Thyroid gland (tissue), 4 donors: ENCODE measurements around the gene POU2F3.

Experiments
- POLR2A ChIP-seq, 2 donors: fragments of 450-650 bp; IDR thresholded peaks; one replicate each; pipeline ENCODE4 v1.6.1; 2017; ENCODE audit warnings: antibody characterized with exemption in 2 of 2, mild to moderate bottlenecking in 2 of 2, moderate library complexity in 1 of 2
- TF ChIP-seq, protein P1 (sequence below), 6 experiments: fragments of 200-600 bp in 3 of 6; fragments of 450-650 bp in 3 of 6; sonication (generic) in 3 of 6; IDR thresholded peaks; one replicate each; pipeline ENCODE4 v1.5.1; 2016 to 2019; ENCODE audit warnings: antibody characterized with exemption in 6 of 6, mild to moderate bottlenecking in 2 of 6, inconsistent platforms in 1 of 6, moderate library complexity in 1 of 6

GRCh38 chr11:120231963-120232362 is 8.0 kb upstream of the POU2F3 start:
- TF ChIP-seq POLR2A (IDR thresholded peaks at IDR 0.05), result no peak
- TF ChIP-seq, protein P1, sequence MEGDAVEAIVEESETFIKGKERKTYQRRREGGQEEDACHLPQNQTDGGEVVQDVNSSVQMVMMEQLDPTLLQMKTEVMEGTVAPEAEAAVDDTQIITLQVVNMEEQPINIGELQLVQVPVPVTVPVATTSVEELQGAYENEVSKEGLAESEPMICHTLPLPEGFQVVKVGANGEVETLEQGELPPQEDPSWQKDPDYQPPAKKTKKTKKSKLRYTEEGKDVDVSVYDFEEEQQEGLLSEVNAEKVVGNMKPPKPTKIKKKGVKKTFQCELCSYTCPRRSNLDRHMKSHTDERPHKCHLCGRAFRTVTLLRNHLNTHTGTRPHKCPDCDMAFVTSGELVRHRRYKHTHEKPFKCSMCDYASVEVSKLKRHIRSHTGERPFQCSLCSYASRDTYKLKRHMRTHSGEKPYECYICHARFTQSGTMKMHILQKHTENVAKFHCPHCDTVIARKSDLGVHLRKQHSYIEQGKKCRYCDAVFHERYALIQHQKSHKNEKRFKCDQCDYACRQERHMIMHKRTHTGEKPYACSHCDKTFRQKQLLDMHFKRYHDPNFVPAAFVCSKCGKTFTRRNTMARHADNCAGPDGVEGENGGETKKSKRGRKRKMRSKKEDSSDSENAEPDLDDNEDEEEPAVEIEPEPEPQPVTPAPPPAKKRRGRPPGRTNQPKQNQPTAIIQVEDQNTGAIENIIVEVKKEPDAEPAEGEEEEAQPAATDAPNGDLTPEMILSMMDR (IDR thresholded peaks at IDR 0.05), result no peak
